NCI-H69 (cell line): ENCODE measurements around the gene GSTO2.

ENCODE experiments used
- DNase-seq: peaks from one replicate; lab custom pipeline; 2025; lab: John Stamatoyannopoulos, UW

Gene GSTO2

DNA sequence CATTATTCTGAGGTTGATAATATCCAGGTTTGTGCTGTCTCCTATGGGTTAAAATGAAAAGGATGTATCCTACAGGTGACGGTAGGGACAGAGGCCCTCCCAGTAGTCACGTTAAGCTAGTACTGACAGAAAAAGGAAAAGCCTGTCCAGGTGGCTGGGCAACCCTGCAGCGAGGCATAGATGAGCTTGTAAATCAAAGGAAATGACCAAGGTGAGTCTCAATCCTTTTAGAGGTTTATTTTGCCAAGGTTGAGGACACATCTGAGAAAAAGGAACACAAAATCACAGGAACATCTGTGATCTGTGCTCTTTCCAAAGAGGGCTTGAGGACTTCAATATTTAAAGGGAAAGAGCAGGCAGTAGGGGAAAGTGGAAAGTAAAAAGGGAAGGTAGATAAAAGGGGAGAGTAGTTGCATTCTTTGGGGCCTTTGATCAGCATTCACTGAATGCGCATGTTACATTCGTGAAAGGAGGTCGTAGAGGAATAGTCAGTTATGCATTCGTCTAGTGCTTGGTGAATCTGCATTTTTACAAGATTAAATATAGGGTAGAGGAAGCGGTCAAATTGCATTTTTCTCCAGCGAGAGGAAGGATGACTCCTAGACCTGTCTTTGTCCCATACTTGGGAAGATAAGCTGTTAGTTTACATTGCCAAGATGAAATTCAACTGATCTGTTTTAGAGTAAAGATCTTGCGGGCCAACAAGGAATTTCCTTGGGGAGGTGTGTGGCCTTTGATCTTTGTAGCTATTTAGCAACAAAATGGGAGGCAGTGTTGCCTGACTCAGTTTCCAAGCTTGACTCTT is 15.2 kb upstream of the GSTO2 start:
- DNase-seq, result no peak

- peak; percentile 73 for DNase-seq
These were observed 14.3 kb upstream of the GSTO2 start, which contains the start of gene GSTO1 for GRCh38 chr10:104254493-104255310. Gene GSTO1, plus strand, starts transcription at chr10:104254892. Its CDS starts 37 bp downstream, at chr10:104254929.

DNA sequence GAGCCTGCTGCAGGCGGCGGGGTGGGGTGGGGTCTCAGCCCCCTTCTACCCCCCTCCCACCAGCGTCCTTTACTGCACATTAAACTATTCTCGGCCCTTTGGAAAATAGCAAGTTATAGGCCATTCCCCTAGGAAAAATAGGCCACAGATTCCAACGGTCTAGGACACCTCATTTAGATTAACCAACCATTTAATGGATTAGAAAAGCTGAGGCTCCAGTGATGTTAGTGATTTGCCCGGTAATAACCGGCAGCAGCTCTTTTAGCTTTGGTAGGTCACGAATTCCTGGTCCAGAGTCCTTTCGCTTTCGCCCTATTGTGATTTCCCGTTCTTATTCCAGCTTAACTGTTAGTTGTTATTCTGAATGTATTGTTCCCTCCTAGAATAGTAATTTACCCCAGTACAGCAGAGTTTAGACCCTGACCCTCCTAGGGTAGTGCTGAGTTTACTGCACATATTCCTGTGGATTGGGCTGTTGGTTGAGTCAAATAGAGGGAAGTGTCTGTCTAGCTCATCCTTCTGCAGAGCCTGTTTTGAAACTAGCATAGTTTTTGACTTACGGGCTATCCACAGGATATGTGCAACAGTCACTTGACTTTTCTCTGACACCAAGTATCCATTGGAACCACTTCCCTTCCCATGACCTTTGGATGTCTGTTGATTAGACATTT is 13.5 kb upstream of the GSTO2 start:
- peak; percentile 39 for DNase-seq

GRCh38 chr10:104256335-104256961 is 12.5 kb upstream of the GSTO2 start:
- peak; percentile 53 for DNase-seq

- no peak for DNase-seq
These were observed 11.7 kb upstream of the GSTO2 start for GRCh38 chr10:104257235-104257634.

DNA sequence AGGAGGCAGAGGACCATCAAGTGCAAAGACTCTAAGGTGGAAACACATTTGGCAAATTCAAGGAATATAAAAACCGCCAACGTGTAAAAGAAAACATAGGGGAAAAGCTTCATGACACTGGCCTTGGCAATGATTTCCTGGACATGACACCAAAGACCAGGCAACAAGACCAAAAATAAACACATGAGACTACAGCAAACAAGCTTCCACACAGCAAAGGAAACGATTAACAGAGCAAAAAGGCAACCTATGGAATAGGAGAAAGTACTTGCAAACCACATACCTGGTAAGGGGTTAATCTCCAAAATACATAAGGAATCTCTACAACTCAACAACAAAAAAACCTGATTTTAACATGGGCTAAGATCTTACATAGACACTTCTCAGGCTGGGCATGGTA is 10.8 kb upstream of the GSTO2 start:
- no peak for DNase-seq

DNA sequence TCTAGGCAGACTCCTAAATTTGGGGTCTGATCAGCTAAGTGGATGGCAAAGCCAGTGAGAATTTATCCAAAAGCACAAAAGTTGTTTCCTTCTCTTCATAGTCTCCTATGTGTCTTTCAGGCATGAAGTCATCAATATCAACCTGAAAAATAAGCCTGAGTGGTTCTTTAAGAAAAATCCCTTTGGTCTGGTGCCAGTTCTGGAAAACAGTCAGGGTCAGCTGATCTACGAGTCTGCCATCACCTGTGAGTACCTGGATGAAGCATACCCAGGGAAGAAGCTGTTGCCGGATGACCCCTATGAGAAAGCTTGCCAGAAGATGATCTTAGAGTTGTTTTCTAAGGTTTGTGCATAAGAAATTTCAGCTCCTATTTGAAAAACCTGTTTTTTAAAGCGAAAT is 9.5 kb upstream of the GSTO2 start:
- DNase-seq, result no peak

DNA sequence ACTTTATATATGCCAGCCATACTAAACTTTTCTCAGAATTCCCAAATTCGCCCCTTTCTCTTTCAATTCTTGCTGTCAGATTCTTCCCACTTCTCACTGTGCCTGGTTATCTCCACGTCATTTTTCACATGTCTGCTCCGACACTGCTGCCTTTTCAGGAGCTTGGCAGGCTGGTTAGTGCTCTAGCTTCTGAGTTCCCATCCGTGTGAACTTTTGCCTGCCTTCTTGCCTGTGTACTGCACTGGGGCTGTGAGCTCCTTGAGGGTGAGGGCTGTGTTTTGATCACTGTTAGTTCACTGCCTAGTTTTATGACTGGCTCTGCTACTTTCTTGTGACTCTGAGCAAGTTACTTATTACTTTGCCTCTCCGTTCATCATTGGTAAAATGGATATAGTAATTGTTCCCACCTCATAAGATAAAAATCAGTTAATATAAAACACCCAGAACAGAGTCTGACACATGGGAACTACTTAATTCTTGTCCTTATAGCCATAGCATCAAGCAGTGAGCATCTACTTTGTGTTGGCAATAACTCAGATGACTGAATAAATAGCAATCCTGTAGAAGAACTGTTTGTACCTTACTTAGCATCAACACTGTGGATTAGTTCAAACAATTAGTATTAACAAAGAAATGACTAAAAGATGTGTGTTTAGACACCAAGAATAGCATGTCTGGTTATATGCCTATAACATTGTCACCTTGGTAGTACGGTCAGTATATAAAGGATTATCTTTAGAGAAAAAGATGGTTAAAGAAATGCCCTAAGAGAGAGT is 8.8 kb upstream of the GSTO2 start:
- DNase-seq, result no peak

DNA sequence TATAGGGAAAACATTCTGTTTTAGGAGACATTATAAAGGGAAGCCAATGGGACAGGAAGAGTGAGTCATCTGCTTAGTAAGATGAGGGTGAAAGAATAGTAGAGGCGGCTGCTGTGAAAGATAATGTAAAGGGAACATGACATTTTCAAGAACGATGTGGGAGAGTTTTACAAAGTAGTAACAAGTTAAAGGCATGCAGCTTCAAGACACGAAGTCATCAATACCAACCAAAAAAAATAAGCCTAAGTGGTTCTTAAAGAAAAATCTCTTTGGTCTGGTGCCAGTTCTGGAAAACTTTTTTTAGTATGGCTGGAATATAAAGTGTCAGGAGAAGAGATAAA is 8.2 kb upstream of the GSTO2 start:
- DNase-seq, result no peak

- no peak for DNase-seq
These were observed 6.9 kb upstream of the GSTO2 start for GRCh38 chr10:104262055-104262454.

- no peak for DNase-seq
These were observed 4.2 kb upstream of the GSTO2 start for GRCh38 chr10:104264783-104265182.

DNA sequence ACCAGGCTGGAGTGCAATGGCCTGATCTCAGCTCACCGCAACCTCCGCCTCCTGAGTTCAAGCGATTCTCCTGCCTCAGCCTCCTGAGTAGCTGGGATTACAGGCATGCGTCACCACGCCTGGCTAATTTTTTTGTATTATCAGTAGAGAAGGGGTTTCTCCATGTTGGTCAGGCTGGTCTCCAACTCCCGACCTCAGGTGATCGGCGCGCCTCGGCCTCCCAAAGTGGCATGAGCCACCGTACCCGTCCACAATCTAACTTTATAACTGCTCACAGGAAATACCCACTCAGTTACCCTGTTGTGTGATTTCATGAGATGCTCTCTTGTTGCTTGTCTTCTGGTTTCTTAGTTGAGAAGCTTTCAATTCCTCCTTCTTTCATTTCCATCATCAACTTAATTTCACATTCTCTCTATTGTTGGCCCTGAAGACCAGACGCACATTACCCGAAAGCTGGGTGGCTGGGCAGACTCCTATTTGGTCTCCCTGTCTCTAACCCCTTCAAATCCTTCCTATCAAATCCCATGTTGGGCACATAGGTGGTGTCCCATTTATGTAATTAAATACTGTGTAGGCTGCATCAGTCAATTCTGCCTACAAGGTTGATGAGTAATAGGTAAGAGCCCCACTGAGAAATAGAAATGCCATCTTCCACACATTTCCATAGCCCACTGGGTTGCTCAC is 1.1 kb upstream of the GSTO2 start:
- DNase-seq, result no peak

DNA sequence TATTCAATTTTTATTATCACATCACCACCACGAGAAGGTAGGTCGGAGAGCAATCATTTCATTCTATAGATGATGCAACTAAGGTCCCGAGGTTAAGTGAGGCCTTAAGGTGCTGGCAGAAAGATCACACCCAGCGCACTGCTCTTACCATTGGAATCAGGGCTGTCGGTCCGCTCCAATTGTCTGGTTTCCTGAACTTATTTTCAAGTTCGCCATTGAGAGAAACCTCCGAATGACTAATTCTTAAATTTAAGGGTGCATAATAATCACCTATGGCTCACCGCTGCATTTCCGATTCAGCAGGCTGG is 625 bp upstream of the GSTO2 start:
- DNase-seq, result no peak

DNA sequence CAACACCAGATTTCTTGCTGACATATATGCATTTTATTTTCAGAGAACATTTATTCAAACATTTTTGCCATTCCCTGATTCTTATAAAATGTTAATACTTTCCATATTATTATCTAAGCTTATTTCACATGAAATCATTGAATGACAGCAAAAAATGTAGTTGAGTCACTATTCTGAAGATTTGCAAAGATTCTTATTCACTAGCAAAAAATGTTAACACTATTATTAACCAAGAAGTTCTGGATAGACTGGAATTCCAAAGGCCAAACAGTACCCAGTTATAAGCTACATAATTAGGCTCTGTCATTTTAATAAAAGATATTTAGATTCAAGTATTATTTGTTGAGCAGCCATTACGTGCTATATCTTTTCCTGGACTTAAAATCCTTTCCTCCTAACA is 4.3 kb downstream of the GSTO2 start:
- DNase-seq, result no peak

GRCh38 chr10:104273899-104274575 is 5.1 kb downstream of the GSTO2 start:
- DNase-seq, result no peak

- peak; percentile 71 for DNase-seq
These were observed 6.1 kb downstream of the GSTO2 start for GRCh38 chr10:104274762-104275721.

DNA sequence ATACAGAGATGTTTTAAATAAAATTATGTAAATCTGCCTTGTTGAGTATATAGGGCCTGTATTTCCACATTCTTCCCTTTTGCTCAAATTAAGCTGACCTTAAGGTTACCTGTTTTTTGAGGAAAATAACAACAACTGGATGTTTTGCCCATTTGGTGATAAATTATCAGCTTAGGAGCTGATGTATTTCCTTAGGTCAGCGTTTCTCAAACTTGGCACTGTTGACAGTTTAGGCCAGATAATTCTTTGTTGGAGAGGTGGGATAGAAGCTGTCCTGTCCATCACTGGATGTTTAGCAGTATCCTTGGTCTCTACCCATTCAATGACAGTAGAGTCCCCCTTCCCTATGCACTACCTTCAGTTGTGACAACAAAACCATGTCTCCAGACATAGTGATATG is 7.2 kb downstream of the GSTO2 start:
- DNase-seq, result no peak

DNA sequence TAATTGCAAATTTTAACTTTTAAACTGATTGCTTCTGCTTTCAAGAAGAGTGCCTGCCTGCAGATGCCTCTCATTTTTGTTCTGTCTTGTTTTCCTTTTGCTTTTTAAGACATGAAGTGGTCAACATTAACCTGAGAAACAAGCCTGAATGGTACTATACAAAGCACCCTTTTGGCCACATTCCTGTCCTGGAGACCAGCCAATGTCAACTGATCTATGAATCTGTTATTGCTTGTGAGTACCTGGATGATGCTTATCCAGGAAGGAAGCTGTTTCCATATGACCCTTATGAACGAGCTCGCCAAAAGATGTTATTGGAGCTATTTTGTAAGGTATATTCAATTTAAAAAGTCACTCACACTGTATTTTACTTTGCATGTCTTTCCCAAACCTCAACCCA is 8.8 kb downstream of the GSTO2 start:
- peak; percentile 69 for DNase-seq

DNA sequence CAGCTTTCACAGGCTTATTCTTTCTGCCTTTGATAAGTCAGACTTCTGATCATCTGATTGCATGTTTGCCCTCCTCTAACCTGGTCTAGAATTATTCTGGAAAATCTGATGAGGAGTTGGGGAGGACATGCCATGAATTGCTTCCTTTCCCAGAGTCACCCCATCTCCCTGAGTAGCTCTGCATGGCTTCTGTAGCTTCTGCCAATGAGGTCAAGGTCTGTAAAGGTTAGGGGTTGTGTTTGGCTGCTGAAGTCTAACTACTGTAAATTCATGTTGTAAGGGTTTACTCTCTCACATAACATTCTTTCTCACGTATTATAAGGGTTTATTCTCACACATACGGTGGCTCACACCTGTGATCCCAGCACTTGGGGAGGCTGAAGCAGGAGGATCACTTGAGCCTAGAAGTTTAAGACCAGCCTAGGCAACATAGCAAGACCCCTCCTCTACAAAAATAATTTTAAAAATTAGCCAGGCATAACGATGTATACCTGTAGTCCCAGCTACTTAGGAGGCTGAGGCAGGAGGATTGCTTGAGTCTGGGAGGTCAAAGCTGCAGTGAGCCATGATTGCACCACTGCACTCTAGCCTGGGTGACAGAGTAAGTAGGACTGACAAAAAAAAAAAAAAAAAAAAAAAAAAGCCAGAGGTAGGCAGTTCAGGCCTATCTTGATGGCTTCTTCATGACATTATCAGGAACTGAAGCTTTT is 10.7 kb downstream of the GSTO2 start:
- DNase-seq, result no peak
